Measurements from ENCODE around the gene IMPDH2.

DNA sequence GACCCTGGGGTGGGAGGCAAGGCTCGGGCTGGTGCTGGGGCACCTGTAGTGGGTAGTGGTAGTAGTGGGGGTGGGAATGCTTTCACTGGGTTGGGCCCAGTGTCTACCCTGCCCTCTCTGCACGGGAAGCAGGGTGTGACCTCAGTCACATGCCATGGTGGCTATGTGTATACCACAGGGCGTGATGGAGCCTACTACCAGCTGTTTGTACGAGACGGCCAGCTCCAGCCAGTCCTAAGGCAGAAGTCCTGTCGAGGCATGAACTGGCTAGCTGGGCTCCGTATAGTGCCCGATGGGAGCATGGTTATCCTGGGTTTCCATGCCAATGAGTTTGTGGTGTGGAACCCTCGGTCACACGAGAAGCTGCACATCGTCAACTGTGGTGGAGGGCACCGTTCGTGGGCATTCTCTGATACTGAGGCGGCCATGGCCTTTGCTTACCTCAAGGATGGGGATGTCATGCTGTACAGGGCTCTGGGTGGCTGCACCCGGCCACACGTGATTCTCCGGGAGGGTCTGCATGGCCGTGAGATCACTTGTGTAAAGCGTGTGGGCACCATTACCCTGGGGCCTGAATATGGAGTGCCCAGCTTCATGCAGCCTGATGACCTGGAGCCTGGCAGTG is 16.0 kb downstream of the IMPDH2 start:
- TF ChIP-seq, protein P1, sequence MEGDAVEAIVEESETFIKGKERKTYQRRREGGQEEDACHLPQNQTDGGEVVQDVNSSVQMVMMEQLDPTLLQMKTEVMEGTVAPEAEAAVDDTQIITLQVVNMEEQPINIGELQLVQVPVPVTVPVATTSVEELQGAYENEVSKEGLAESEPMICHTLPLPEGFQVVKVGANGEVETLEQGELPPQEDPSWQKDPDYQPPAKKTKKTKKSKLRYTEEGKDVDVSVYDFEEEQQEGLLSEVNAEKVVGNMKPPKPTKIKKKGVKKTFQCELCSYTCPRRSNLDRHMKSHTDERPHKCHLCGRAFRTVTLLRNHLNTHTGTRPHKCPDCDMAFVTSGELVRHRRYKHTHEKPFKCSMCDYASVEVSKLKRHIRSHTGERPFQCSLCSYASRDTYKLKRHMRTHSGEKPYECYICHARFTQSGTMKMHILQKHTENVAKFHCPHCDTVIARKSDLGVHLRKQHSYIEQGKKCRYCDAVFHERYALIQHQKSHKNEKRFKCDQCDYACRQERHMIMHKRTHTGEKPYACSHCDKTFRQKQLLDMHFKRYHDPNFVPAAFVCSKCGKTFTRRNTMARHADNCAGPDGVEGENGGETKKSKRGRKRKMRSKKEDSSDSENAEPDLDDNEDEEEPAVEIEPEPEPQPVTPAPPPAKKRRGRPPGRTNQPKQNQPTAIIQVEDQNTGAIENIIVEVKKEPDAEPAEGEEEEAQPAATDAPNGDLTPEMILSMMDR (IDR thresholded peaks at IDR 0.05; ENCODE audit: low read depth, low read length, poor library complexity, severe bottlenecking), result no peak
- no peak for TF ChIP-seq EZH2phosphoT487 (IDR thresholded peaks at IDR 0.05; ENCODE audit: borderline replicate concordance, low read length)
